NCI-H2107 treated with DMSO at 0.1 percent for 48 hours (cell line): ENCODE results near the gene ZBTB7C.

Experiments
- DNase-seq: peaks from one replicate; lab custom pipeline; 2025; ENCODE audit not compliant: unreplicated experiment; lab: John Stamatoyannopoulos, UW

ZBTB7C gene

DNA sequence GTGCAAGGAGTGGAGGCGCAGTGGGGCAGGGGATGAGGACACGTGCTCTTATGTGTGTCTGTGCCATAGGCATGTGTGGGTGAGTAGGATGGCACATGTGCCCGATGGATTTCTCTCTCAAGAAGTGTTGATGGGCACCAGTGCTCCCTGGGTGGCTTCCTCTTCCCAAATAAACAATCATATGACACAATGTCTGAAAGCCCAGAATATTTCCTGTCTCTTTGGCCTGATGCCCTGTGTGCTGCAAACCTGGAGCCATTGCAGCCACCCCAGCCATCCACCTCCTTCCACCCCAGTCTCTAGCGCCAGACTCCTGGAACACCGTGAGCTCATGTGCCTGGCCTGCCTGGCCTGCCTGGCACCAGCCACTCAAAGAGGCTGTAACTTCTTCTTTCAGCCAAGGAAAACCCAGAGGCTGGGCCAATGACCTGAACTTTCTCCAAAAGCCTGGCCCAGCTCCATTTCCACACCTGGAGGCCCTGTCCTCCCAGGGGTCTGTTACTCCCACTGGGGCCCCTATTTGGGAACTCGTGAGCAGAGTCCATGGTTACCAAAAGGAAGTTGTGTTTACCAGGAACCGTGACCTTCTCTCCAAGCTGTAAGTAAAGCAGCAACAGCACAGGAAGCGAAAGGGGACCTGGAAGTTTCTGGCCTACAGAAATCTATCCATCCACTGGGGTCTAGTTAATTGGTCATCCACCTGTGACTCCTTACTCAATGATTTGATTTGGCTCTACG lies 9.5 kb upstream of the ZBTB7C start:
- no peak for DNase-seq

DNA sequence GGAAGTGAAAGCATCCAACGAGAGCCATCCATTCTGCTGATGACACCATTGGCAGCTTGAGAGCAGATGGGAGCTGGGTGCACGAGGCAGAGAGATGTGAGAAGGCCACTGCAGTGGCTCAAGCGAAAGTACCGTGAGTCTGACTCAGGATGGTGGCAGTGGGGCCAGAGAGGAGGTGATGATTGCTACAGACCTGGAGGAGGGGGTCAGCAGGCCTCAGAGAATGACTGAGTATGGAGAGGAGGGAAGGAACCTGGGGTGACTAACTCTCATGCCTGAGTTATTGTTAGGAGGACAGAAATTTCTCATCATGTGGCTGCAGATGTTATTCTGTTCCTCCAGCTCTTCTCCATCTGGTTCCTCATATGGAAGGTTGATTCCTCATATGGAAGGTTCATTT lies 8.8 kb upstream of the ZBTB7C start:
- no peak for DNase-seq

- no peak for DNase-seq
Observed at GRCh38 chr18:48413342-48413741, 4.2 kb upstream of the ZBTB7C start.

DNA sequence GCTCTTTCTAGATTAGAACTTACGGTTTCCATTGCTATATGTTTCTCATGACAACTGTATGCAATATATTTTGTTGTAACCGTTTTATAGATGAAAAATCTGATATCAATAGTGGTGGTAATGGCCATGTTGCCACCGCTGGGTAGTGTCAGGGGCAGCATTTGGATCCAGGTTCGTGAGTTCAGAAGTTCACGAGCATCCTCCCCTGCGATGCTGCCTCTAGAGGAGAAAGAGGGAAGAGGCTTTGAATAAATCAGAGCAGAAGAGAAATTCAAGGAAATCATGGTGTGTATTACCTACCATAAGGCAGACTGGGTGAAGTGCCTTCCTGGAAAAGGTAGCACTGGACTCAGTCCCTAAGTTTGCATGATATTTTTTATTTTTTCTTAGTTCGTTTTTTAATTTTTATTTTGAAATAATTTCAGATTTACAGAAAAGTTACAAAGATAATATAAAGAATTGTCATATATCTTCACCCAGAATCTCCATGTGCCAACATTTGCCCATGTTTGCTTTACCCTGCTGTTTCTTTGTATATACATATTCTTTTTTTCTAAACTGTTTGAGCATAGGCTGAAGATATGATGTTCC lies 3.3 kb upstream of the ZBTB7C start:
- DNase-seq: peak; percentile 68

- peak; percentile 61 for DNase-seq
Observed at GRCh38 chr18:48410095-48410920, 1.1 kb upstream of the ZBTB7C start.

DNA sequence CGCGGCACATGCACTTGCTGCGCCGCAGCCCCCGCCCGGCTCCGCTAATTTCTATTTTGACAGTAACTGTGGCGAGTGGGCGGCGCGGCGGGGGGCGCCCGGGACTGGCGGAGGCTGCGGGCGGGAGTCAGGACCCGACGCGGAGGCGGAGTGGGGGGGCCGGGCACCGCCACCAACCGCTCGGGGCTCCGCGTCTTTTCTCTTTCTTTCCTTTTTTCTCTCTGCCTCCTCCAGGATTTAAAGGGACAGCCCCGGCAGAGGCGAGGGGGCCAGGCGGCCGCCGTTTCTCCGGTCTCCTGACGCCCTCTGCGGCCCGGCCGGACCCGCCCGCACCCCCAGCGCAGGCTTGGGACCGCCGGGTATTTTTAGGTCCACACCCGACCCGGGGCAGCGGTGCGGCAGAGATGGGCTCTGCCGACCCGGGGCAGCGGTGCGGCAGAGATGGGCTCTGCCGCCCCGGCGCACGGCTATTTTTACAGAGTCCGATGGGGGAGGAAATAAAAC lies 460 bp upstream of the ZBTB7C start:
- DNase-seq: no peak

- no peak for DNase-seq
Observed at GRCh38 chr18:48408111-48408726, 964 bp downstream of the ZBTB7C start.

DNA sequence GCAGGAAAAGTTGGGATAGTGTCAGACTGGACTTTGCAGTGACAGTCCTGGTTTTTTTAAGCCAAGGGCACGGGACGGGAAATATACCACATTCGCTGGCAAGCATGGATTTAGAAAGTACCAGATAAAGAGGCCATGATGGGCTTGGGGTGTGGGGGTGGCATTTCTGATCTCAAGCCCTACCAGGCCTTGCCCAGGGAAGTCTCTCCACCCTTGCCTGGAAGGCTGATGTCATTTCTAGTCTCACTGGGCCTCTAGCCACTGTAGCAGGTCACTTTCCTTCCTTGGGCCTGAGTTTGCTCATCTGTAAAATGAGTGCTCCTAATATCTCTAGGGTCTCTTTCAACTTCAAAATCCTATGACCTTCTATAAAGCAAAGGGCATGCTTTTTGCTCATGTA lies 1.8 kb downstream of the ZBTB7C start:
- no peak for DNase-seq

DNA sequence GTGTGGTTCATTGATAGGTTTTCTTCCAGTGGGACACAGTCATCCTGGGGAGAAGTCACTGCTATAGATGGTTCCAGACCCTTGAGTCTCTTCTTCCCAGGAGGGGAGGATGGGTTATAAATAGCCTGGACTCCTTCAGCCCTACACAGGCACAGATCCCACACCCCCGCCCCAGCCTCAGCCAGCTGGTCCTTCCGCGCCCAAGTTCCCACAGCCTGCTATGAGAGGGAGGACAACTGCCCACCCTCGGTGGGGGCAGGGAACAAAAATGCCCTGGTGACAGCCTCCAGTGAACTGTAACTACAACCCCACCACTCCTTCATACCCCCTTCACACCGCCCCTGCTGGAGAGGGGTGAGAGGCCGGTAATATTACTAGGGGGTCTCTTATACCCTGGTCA lies 3.2 kb downstream of the ZBTB7C start:
- no peak for DNase-seq

- no peak for DNase-seq
Observed at GRCh38 chr18:48404716-48405507, 4.3 kb downstream of the ZBTB7C start.

GRCh38 chr18:48402953-48403352 lies 6.2 kb downstream of the ZBTB7C start:
- DNase-seq: no peak

- no peak for DNase-seq
Observed at GRCh38 chr18:48399303-48400075, 9.7 kb downstream of the ZBTB7C start.

- no peak for DNase-seq
Observed at GRCh38 chr18:48398074-48398473, 11.1 kb downstream of the ZBTB7C start.

GRCh38 chr18:48397021-48397420 lies 12.2 kb downstream of the ZBTB7C start:
- DNase-seq: no peak

DNA sequence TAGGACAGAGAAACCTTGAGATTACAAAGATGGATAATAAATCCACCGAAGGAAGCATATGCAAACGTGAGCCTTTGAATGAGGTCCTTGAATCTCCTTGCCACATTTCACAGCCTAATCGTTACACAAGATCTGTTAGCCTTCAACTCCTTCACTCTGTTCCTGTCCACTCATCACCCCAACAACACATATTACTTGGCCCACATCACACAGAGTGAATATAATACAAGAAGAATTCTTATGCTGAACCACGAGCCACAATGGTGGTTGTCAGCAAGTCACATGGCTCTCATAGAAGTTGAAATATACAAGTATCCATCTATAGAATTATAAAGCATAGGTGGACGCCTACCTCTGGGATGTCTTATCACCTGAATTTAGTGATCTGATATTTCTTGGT lies 12.6 kb downstream of the ZBTB7C start:
- DNase-seq: no peak

GRCh38 chr18:48395646-48396045 lies 13.5 kb downstream of the ZBTB7C start:
- DNase-seq: no peak

GRCh38 chr18:48394176-48394575 lies 15.0 kb downstream of the ZBTB7C start:
- DNase-seq: no peak

DNA sequence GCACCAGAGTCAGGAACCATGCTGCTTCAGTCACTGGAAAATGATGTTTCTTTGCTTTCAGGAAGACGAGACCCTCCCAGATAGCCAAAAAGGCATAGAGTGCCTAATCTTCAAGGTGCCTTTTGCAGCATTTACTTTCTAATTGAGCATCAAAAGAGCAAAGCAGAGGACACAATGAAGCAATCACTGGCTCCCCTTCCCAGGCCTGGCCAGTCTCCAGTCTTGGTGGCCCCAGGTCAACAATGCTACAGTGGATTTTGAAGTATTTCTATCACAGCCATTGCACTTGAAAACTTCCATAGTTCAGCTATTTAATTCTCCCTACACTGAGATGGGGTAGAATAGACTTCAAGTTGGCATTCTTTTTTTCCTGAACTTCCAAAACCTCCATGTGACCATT lies 15.4 kb downstream of the ZBTB7C start:
- no peak for DNase-seq

GRCh38 chr18:48393170-48393569 lies 16.0 kb downstream of the ZBTB7C start:
- DNase-seq: no peak

DNA sequence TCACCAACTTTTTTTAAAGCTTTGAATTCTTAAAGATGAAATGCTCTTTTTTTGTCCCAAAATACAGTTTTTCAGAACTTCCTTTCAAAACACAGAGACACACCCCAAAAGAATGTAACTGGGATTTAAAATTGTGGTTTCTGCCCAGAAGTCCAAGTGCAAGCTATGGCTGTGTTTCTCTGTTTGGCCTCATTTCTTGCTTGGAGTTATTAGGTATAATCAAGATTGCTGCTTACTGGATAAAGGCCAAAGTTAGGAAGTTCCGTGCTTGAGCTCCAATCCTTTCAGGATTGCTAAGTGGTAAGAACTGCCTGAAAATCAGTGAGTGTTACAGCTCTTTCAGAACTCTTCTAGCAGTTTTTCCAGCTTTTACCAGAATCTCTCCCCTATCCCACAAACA lies 16.9 kb downstream of the ZBTB7C start:
- no peak for DNase-seq
